ENCODE results near the gene NALCN. TPM values are rescaled to one million over a fixed set of nuclear protein-coding genes. Genes with fewer than 3 reads are reported as not detected.

NALCN gene
- total RNA-seq, 2 donors from 2014 or later, result 11.8 to 14.9 TPM

GRCh38 chr13:101301053-101301452 is 115.3 kb downstream of the NALCN start:
- DNase-seq (no peak), ATAC-seq (no peak)
- intact Hi-C loops (cut with DNase I), result no loop called here

GRCh38 chr13:101300531-101300930 is 115.8 kb downstream of the NALCN start:
- DNase-seq, result no peak
- no peak for ATAC-seq
- intact Hi-C loops (cut with DNase I), result no loop called here

GRCh38 chr13:101298517-101298916 is 117.8 kb downstream of the NALCN start:
- no peak for DNase-seq
- intact Hi-C loops (cut with DNase I), result no loop called here
- no peak for ATAC-seq

GRCh38 chr13:101297794-101298193 is 118.5 kb downstream of the NALCN start:
- ATAC-seq (no peak), DNase-seq (no peak)
- intact Hi-C loops (cut with DNase I), result no loop called here

- ATAC-seq (no peak), DNase-seq (no peak)
- intact Hi-C loops (cut with DNase I), result no loop called here
These were observed 123.6 kb downstream of the NALCN start for GRCh38 chr13:101292711-101293110.

- ATAC-seq (no peak), DNase-seq (no peak)
- intact Hi-C loops (cut with DNase I), result no loop called here
These were observed 124.4 kb downstream of the NALCN start for GRCh38 chr13:101291646-101292515.

- intact Hi-C loops (cut with DNase I), result no loop called here
- no peak for DNase-seq
- no peak for ATAC-seq
These were observed 125.1 kb downstream of the NALCN start for GRCh38 chr13:101291206-101291605.

- DNase-seq (no peak), ATAC-seq (no peak)
- intact Hi-C loops (cut with DNase I), result no loop called here
These were observed 126.5 kb downstream of the NALCN start for GRCh38 chr13:101289764-101290163.

- DNase-seq, result no peak
- ATAC-seq, result no peak
- intact Hi-C loops (cut with DNase I), result no loop called here
These were observed 132.5 kb downstream of the NALCN start for GRCh38 chr13:101283782-101284181.

- ATAC-seq (no peak), DNase-seq (no peak)
- intact Hi-C loops (cut with DNase I), result no loop called here
These were observed 143.4 kb downstream of the NALCN start for GRCh38 chr13:101272886-101273285.

- no peak for ATAC-seq
- intact Hi-C loops (cut with DNase I), result no loop called here
- DNase-seq, result no peak
These were observed 144.5 kb downstream of the NALCN start for GRCh38 chr13:101271681-101272245.

GRCh38 chr13:101267656-101268055 is 148.7 kb downstream of the NALCN start:
- ATAC-seq (no peak), DNase-seq (no peak)
- intact Hi-C loops (cut with DNase I), result no loop called here

- ATAC-seq, result no peak
- intact Hi-C loops (cut with DNase I), result no loop called here
- no peak for DNase-seq
These were observed 150.4 kb downstream of the NALCN start for GRCh38 chr13:101265934-101266333.

GRCh38 chr13:101264931-101265330 is 151.4 kb downstream of the NALCN start:
- intact Hi-C loops (cut with DNase I), result no loop called here
- DNase-seq (no peak), ATAC-seq (no peak)

GRCh38 chr13:101262306-101262705 is 154.0 kb downstream of the NALCN start:
- ATAC-seq, result no peak
- intact Hi-C loops (cut with DNase I), result no loop called here
- no peak for DNase-seq

GRCh38 chr13:101258509-101258908 is 157.8 kb downstream of the NALCN start:
- DNase-seq, result no peak
- intact Hi-C loops (cut with DNase I), result no loop called here
- no peak for ATAC-seq

GRCh38 chr13:101258071-101258470 is 158.2 kb downstream of the NALCN start:
- intact Hi-C loops (cut with DNase I), result no loop called here
- DNase-seq, result no peak
- ATAC-seq, result peak in 1 of 2 donors; percentile 21

GRCh38 chr13:101248739-101249514 is 167.4 kb downstream of the NALCN start:
- DNase-seq (no peak), ATAC-seq (no peak)
- intact Hi-C loops (cut with DNase I), result no loop called here

- DNase-seq, result no peak
- no peak for ATAC-seq
- intact Hi-C loops (cut with DNase I), result no loop called here
These were observed 173.6 kb downstream of the NALCN start for GRCh38 chr13:101242720-101243119.

GRCh38 chr13:101238555-101238954 is 177.8 kb downstream of the NALCN start:
- DNase-seq, result no peak
- no peak for ATAC-seq
- intact Hi-C loops (cut with DNase I), result no loop called here
